Panc1 (cell line): ENCODE data around the gene ZNF765.

Experiments
- CTCF ChIP-seq: fragments of 450-650 bp; IDR thresholded peaks from 2 replicates; pipeline ENCODE4 v1.5.1; 2017; ENCODE audit warnings: mild to moderate bottlenecking
- REST ChIP-seq, 2 experiments: IDR thresholded peaks; 2 replicates each; pipeline ENCODE4 v1.6.1; 2011 to 2012; ENCODE audit warnings: low read depth in 2 of 2, control low read depth in 1 of 2, low read length in 1 of 2, mild to moderate bottlenecking in 1 of 2, moderate library complexity in 1 of 2; ENCODE audit not compliant: insufficient read depth in 1 of 2

- TF ChIP-seq REST (IDR thresholded peaks at IDR 0.05; ENCODE audit: insufficient read depth in 1 of 2, low read depth in 2 of 2, low read length in 1 of 2) (no peak), CTCF (no peak)
Observed at GRCh38 chr19:53461866-53462265, 66.9 kb downstream of the ZNF765 start.
